Measurements from ENCODE around the gene GALNT2.

DNA sequence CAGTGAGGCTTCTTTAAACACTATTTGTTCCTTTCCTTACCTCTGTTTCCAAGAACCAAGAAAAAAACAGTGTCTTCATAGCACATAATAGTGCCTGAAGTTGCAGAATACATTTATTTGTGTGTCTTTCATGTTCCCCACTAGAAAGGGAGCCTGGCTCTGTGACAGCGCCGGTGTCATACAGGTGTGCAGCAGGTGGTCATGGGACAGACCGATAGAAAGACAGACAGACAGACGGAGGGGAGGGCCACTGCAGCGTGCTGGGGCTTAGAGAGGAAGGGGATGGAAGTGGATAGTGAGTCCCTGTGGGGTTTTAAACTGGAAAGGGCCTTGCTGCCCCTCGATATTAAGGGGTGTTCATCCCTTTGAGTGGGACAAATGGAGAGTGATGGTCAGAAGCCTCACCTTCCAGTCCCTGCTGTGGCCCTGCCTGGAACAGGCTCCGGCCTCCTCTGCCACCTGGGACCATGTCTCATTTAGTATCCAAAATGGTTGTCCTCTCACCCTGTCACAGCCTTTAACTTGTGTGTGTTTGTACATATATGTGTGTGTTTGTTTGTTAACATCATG is 206.2 kb downstream of the GALNT2 start:
- TF ChIP-seq, protein P1, sequence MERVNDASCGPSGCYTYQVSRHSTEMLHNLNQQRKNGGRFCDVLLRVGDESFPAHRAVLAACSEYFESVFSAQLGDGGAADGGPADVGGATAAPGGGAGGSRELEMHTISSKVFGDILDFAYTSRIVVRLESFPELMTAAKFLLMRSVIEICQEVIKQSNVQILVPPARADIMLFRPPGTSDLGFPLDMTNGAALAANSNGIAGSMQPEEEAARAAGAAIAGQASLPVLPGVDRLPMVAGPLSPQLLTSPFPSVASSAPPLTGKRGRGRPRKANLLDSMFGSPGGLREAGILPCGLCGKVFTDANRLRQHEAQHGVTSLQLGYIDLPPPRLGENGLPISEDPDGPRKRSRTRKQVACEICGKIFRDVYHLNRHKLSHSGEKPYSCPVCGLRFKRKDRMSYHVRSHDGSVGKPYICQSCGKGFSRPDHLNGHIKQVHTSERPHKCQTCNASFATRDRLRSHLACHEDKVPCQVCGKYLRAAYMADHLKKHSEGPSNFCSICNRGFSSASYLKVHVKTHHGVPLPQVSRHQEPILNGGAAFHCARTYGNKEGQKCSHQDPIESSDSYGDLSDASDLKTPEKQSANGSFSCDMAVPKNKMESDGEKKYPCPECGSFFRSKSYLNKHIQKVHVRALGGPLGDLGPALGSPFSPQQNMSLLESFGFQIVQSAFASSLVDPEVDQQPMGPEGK (CRISPR knock-in tag; IDR thresholded peaks at IDR 0.05; ENCODE audit: borderline replicate concordance): no peak
- no peak for TF ChIP-seq ZFP3 (CRISPR knock-in tag; IDR thresholded peaks at IDR 0.05)
- no peak for TF ChIP-seq TCF4 (CRISPR knock-in tag; IDR thresholded peaks at IDR 0.05; ENCODE audit: borderline replicate concordance)
- TF ChIP-seq TOX (CRISPR knock-in tag; IDR thresholded peaks at IDR 0.05; ENCODE audit: borderline replicate concordance): no peak
- TF ChIP-seq ISL1 (CRISPR knock-in tag; IDR thresholded peaks at IDR 0.05): no peak
- TF ChIP-seq ESRRG (CRISPR knock-in tag; IDR thresholded peaks at IDR 0.05): no peak
- TF ChIP-seq ZFP30 (CRISPR knock-in tag; IDR thresholded peaks at IDR 0.05): no peak
- TF ChIP-seq, protein P2, sequence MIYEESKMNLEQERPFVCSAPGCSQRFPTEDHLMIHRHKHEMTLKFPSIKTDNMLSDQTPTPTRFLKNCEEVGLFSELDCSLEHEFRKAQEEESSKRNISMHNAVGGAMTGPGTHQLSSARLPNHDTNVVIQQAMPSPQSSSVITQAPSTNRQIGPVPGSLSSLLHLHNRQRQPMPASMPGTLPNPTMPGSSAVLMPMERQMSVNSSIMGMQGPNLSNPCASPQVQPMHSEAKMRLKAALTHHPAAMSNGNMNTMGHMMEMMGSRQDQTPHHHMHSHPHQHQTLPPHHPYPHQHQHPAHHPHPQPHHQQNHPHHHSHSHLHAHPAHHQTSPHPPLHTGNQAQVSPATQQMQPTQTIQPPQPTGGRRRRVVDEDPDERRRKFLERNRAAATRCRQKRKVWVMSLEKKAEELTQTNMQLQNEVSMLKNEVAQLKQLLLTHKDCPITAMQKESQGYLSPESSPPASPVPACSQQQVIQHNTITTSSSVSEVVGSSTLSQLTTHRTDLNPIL (CRISPR knock-in tag; IDR thresholded peaks at IDR 0.05; ENCODE audit: low read depth): no peak
- TF ChIP-seq CSDC2 (CRISPR knock-in tag; IDR thresholded peaks at IDR 0.05): no peak
- TF ChIP-seq SNAI2 (CRISPR knock-in tag; IDR thresholded peaks at IDR 0.05): no peak
